K562 (cell line): ENCODE results near the gene ZNRF3. TPM values are rescaled to one million over a fixed set of nuclear protein-coding genes. Genes with fewer than 3 reads are reported as not detected.

Source experiments
- ATAC-seq: fragments of 200-7000 bp; cut with Tn5 transposase; 3 replicates; pipeline ENCODE4 v1.9.1; 2020; ENCODE audit warnings: moderate library complexity
- BruUV-seq: library from RNA; stranded (reverse); fragments of 400-500 nt; replicated peaks from 2 replicates; lab custom pipeline; 2021; lab: Mats Ljungman, UMichigan
- CTCF ChIA-PET: fragments of 300-600 bp; formaldehyde crosslinking; extraction: SDS; loops from one replicate; lab custom pipeline; 2021; ENCODE audit warnings: low intra/inter-chr PET ratio; lab: Yijun Ruan, JAX
- POLR2A ChIA-PET: fragments of 300-600, 350-650 bp; sonication (Branson Sonifier 250); formaldehyde crosslinking; extraction: SDS; loops from one replicate; lab custom pipeline; 2021; ENCODE audit warnings: antibody characterized with exemption, inconsistent platforms; lab: Yijun Ruan, JAX
- DNase-seq, 4 experiments: peaks; one replicate each; pipeline versions ENCODE4 v3.0.0 to v3.0.0-alpha.2; 2011 to 2018; ENCODE audit warnings: low spot score in 3 of 4, mixed read lengths in 3 of 4; ENCODE audit errors: extremely low read depth in 1 of 4
- FAIRE-seq: peaks from 2 replicates; lab custom pipeline; 2011; peaks lifted over from hg19 to GRCh38; lab: Jason Lieb, UNC
- H2AFZ ChIP-seq: 2 replicates; pipeline ENCODE4 v1.6.0; 2011; ENCODE audit warnings: low read depth, low read length, control low read depth, inconsistent platforms
- H3K27ac ChIP-seq: fragments of 200-600 bp; 3 replicates; pipeline ENCODE4 v1.8.0; 2011; ENCODE audit warnings: low read depth, mild to moderate bottlenecking, control low read depth, inconsistent platforms, low read length, moderate library complexity, mixed read lengths; ENCODE audit errors: extremely low read depth
- H3K27me3 ChIP-seq, 2 experiments: fragments of 300-600 bp in 1 of 2; 2 replicates in 1 of 2; 3 replicates in 1 of 2; pipeline versions ENCODE4 v1.6.0 to v1.8.0; 2011; ENCODE audit warnings: inconsistent platforms in 2 of 2, low read length in 2 of 2, mild to moderate bottlenecking in 1 of 2, mixed read lengths in 1 of 2, moderate library complexity in 1 of 2; ENCODE audit not compliant: control insufficient read depth in 2 of 2, insufficient read depth in 2 of 2
- H3K36me3 ChIP-seq: fragments of 300-600 bp; 3 replicates; pipeline ENCODE4 v1.8.0; 2011; ENCODE audit warnings: mild to moderate bottlenecking, low read length, inconsistent platforms; ENCODE audit not compliant: control insufficient read depth, insufficient read depth
- H3K4me1 ChIP-seq, 2 experiments: fragments of 200-600 bp in 1 of 2; replicated peaks in 1 of 2; 2 replicates in 1 of 2; 3 replicates in 1 of 2; pipeline versions ENCODE4 v1.5.1 to v1.8.0; 2011; ENCODE audit warnings: inconsistent platforms in 2 of 2, low read length in 2 of 2, mild to moderate bottlenecking in 1 of 2, mixed read lengths in 1 of 2, moderate library complexity in 1 of 2; ENCODE audit not compliant: control insufficient read depth in 2 of 2, insufficient read depth in 2 of 2
- H3K4me2 ChIP-seq: 2 replicates; pipeline ENCODE4 v1.6.1; 2011; ENCODE audit warnings: low read length, control low read depth, inconsistent platforms, mixed read lengths; ENCODE audit not compliant: insufficient read depth
- H3K4me3 ChIP-seq: fragments of 200-600 bp; sonication (generic), shearing (Covaris generic); 2 replicates; pipeline ENCODE4 v1.5.1; 2016; ENCODE audit warnings: control low read depth, inconsistent platforms
- H3K79me2 ChIP-seq: fragments of 200-600 bp; 3 replicates; pipeline ENCODE4 v1.8.0; 2011; ENCODE audit warnings: low read length, inconsistent platforms; ENCODE audit not compliant: control insufficient read depth, insufficient read depth
- H3K9ac ChIP-seq, 2 experiments: 2 replicates each; pipeline versions ENCODE4 v1.6.0 to v1.6.1; 2011; ENCODE audit warnings: low read depth in 2 of 2, low read length in 2 of 2, control low read depth in 1 of 2, inconsistent platforms in 1 of 2, mild to moderate bottlenecking in 1 of 2, mixed read lengths in 1 of 2; ENCODE audit not compliant: insufficient read depth in 1 of 2
- H3K9me1 ChIP-seq: one replicate; pipeline ENCODE4 v1.6.0; 2011; ENCODE audit warnings: inconsistent platforms, mild to moderate bottlenecking, low read length, moderate library complexity; ENCODE audit not compliant: control insufficient read depth, insufficient read depth
- H3K9me3 ChIP-seq: replicated peaks from 2 replicates; pipeline ENCODE4 v1.5.1; 2011; ENCODE audit warnings: low read depth, low read length, inconsistent platforms; ENCODE audit not compliant: control insufficient read depth, insufficient read depth
- H4K20me1 ChIP-seq: replicated peaks from 2 replicates; pipeline ENCODE4 v1.6.1; 2011; ENCODE audit warnings: low read length, inconsistent platforms, mixed read lengths; ENCODE audit not compliant: control insufficient read depth, insufficient read depth
- BRD4 ChIP-seq: fragments of 200-600 bp; sonication (generic); IDR thresholded peaks from 2 replicates; pipeline ENCODE4 v1.6.1; 2017; ENCODE audit warnings: inconsistent platforms
- GMEB1 ChIP-seq: fragments of 250-450 bp; sonication (Bioruptor Pico); IDR thresholded peaks from 2 replicates; pipeline ENCODE4 v1.4.0; 2020; ENCODE audit warnings: mild to moderate bottlenecking
- NBN ChIP-seq: fragments of 450-650 bp; IDR thresholded peaks from 2 replicates; pipeline ENCODE4 v1.6.1; 2016; ENCODE audit warnings: low read depth, mild to moderate bottlenecking
- NFIC ChIP-seq: fragments of 450-650 bp; IDR thresholded peaks from 2 replicates; pipeline ENCODE4 v1.6.1; 2017; ENCODE audit warnings: mild to moderate bottlenecking, inconsistent platforms
- NFIX ChIP-seq: fragments of 250-450 bp; sonication (Bioruptor Pico); IDR thresholded peaks from 2 replicates; pipeline ENCODE4 v1.4.0; 2020; ENCODE audit warnings: low read depth, mild to moderate bottlenecking, moderate library complexity
- OTX1 ChIP-seq: fragments of 450-650 bp; formaldehyde crosslinking; IDR thresholded peaks from 2 replicates; pipeline ENCODE4 v1.4.0; 2022; ENCODE audit warnings: mild to moderate bottlenecking
- PHF21A ChIP-seq: fragments of 450-650 bp; IDR thresholded peaks from 2 replicates; pipeline ENCODE4 v1.6.1; 2017; ENCODE audit warnings: low read depth, borderline replicate concordance
- PRMT5 ChIP-seq: sonication (generic); formaldehyde crosslinking; IDR thresholded peaks from 2 replicates; pipeline ENCODE4 v1.5.0; 2020; ENCODE audit warnings: missing genetic modification reagents
- RFX7 ChIP-seq: fragments of 250-450 bp; sonication (Bioruptor Pico); IDR thresholded peaks from 2 replicates; pipeline ENCODE4 v1.5.1; 2021; ENCODE audit warnings: mild to moderate bottlenecking
- SMAD1 ChIP-seq: fragments of 150-350 bp; IDR thresholded peaks from 2 replicates; pipeline ENCODE4 v1.6.1; 2014; ENCODE audit warnings: low read length, low read depth; ENCODE audit not compliant: partially characterized antibody
- TFAP4 ChIP-seq: sonication (generic); formaldehyde crosslinking; IDR thresholded peaks from 2 replicates; pipeline ENCODE4 v1.8.0; 2022; ENCODE audit warnings: missing genetic modification reagents, mild to moderate bottlenecking, moderate library complexity, borderline replicate concordance
- U2AF1 ChIP-seq: fragments of 200-400 bp; formaldehyde crosslinking; optimal IDR thresholded peaks from 2 replicates; pipeline ENCODE3; 2017; ENCODE audit warnings: mild to moderate bottlenecking, low read depth, low read length, moderate library complexity
- XRCC5 ChIP-seq: fragments of 200-400 bp; formaldehyde crosslinking; IDR thresholded peaks from 2 replicates; pipeline ENCODE4 v1.6.1; 2017; ENCODE audit warnings: low read depth, mild to moderate bottlenecking, low read length
- ZNF551 ChIP-seq: fragments of 250-450 bp; sonication (Bioruptor Pico); IDR thresholded peaks from 2 replicates; pipeline ENCODE4 v1.5.0; 2021; ENCODE audit warnings: mild to moderate bottlenecking, moderate library complexity
- ZNF717 ChIP-seq: fragments of 250-450 bp; sonication (Bioruptor Pico); IDR thresholded peaks from 2 replicates; pipeline ENCODE4 v1.5.0; 2021
- ZNF766 ChIP-seq: fragments of 200-800 bp; sonication (Bioruptor generic); conservative IDR thresholded peaks from 2 replicates; pipeline ENCODE4 v1.6.1; 2016; ENCODE audit warnings: missing genetic modification characterization, missing compliant biosample characterization
- WGBS: fragments of 100-300 bp; shearing (Covaris generic); methylation state at CpG from one replicate; pipeline ENCODE4 v1.1.6; 2016; ENCODE audit warnings: low coverage, mixed read lengths; ENCODE audit not compliant: insufficient coverage; ENCODE audit errors: missing lambda C conversion rate; 5-methylcytosine and 5-hydroxymethylcytosine counted together
- in situ Hi-C: fragments of 300-500 bp; cut with MboI; formaldehyde crosslinking; loops from 4 replicates; pipeline ENCODE4 v1.15.0; 2018; ENCODE audit warnings: inconsistent platforms, mixed read lengths
- intact Hi-C: fragments of 100-400 bp; cut with micrococcal nuclease; formaldehyde crosslinking; loops from 2 replicates; pipeline ENCODE4 v1.14.2; 2022
- polyA plus RNA-seq, 8 experiments: library from polyadenylated mRNA; depleted of rRNA in 4 of 8; stranded (reverse) in 5 of 8; unstranded in 3 of 8; fragments of >200 nt; fragmentation: Nextera tagmentation in 2 of 8; fragmentation: Illumina TruSeq in 1 of 8; extraction: Ambion mirVana in 2 of 8; extraction: Trizol in 1 of 8; gene quantifications; 2 replicates each; pipeline versions ENCODE4 v1.2.1 to v1.2.3, GENCODE V29; 2011 to 2014; ENCODE audit warnings: inconsistent platforms in 1 of 8, missing spikeins in 1 of 8
- total RNA-seq, 7 experiments: library from RNA; depleted of rRNA in 6 of 7; stranded (reverse); fragments of >200 nt in 6 of 7; fragmentation: Illumina TruSeq in 2 of 7; extraction: Trizol in 2 of 7; gene quantifications; 2 replicates each; pipeline versions ENCODE4 v1.2.1 to v1.2.3, GENCODE V29; 2011 to 2021; ENCODE audit warnings: low replicate concordance in 1 of 7

Gene ZNRF3
- total and polyA plus RNA-seq, 9 of the 15 experiments (the other 6 are each of a cell fraction or from before 2014, with no cell fraction given), result 0.41 to 5.9 (median 1.7) TPM

GRCh38 chr22:29012952-29013351 lies 129.6 kb downstream of the ZNRF3 start:
- no peak for DNase-seq
- Histone ChIP-seq H3K9ac (no peak overlapping the region), H3K4me1 (no peaks in the 10 kb centered on the region), H3K36me3 (no peaks in the 10 kb centered on the region), H3K9me3 (no peaks in the 10 kb centered on the region), H3K4me2 (no peak overlapping the region), H3K4me3 (no peak overlapping the region), H2AFZ (no peak overlapping the region), H3K27me3 (no peaks in the 10 kb centered on the region), H3K9me1 (no peaks in the 10 kb centered on the region), H3K27ac (no peak overlapping the region), H3K79me2 (no peaks in the 10 kb centered on the region), H4K20me1 (no peaks in the 10 kb centered on the region)
- ATAC-seq, result no peak
- in situ Hi-C loops (no loop called here), intact Hi-C loops (no loop called here)
- POLR2A ChIA-PET, result interaction anchor here (0.8 kb wide), 1 partner anchor 20 kb away, joined by 3 read pairs; no protein-coding TSS in a partner anchor
- no peak for FAIRE-seq
- CTCF ChIA-PET, result no interaction called here
- no TSS peak for BruUV-seq
- TF ChIP-seq BRD4 (no peak), SMAD1 (no peak), OTX1 (CRISPR knock-in tag) (no peak), ZNF551 (CRISPR knock-in tag) (no peak), ZNF766 (CRISPR knock-in tag) (no peak)
- WGBS, result 87% methylated on average over 3 of the region's 4 CpGs

GRCh38 chr22:29014293-29014692 lies 130.9 kb downstream of the ZNRF3 start:
- WGBS, result 45% methylated on average over 2 of the region's 4 CpGs
- no peaks in the 10 kb centered on the region for H3K9me3 ChIP-seq
- H3K27me3 ChIP-seq, result no peaks in the 10 kb centered on the region
- no peak overlapping the region for H3K27ac ChIP-seq
- H3K4me2 ChIP-seq, result no peak overlapping the region
- H4K20me1 ChIP-seq, result no peaks in the 10 kb centered on the region
- H3K79me2 ChIP-seq, result no peaks in the 10 kb centered on the region
- H2AFZ ChIP-seq, result no peak overlapping the region
- H3K4me3 ChIP-seq, result no peak overlapping the region
- no peaks in the 10 kb centered on the region for H3K9me1 ChIP-seq
- no peaks in the 10 kb centered on the region for H3K4me1 ChIP-seq
- intact Hi-C loops (no loop called here), in situ Hi-C loops (no loop called here)
- POLR2A ChIA-PET, result interaction anchor here (0.6 to 1.4 kb wide), 4 partner anchors 8 to 752 kb away, joined by 3 to 4 read pairs (median 3); partner anchors contain the start of gene ZMAT5
- no peaks in the 10 kb centered on the region for H3K36me3 ChIP-seq
- H3K9ac ChIP-seq, result no peak overlapping the region
- no TSS peak for BruUV-seq
- no peak for FAIRE-seq
- DNase-seq, result no peak
- no peak for ATAC-seq
- CTCF ChIA-PET, result no interaction called here
- TF ChIP-seq U2AF1 (no peak), NBN (no peak), PHF21A (no peak), XRCC5 (no peak), PRMT5 (CRISPR knock-in tag) (no peak), ZNF717 (no peak), RFX7 (CRISPR knock-in tag) (no peak), NFIX (no peak), TFAP4 (CRISPR knock-in tag) (no peak), NFIC (no peak), GMEB1 (no peak)
